Mucosa of gallbladder (tissue), 1 donor: ENCODE measurements around the gene RNF135. TPM values are rescaled to one million over a fixed set of nuclear protein-coding genes. Genes with fewer than 3 reads are reported as not detected.

ENCODE experiments used
- total RNA-seq: library from RNA; stranded (reverse); gene quantifications from one replicate; pipeline ENCODE4 v1.2.1, GENCODE V29; 2021
- donor health status: DM: no; HTN: no; CAD: no.

Gene RNF135
- total RNA-seq, 1 donor from 2014 or later: 22.3 TPM

Other genes with a start within 250 kb of the RNF135 start
- 11.6 TPM for gene CRLF3, start 146.3 kb upstream of the RNF135 start, total RNA-seq
- 0.92 TPM for gene ATAD5, start 139.1 kb upstream of the RNF135 start, total RNA-seq
- 12.0 TPM for gene TEFM, start 64.8 kb upstream of the RNF135 start, total RNA-seq
- gene ADAP2, start 49.1 kb upstream of the RNF135 start, total RNA-seq: 21.7 TPM
- 50.8 TPM for gene NF1, start 123.9 kb downstream of the RNF135 start, total RNA-seq